Thoracic aorta (tissue), 2 donors: ENCODE measurements around the gene VASH1. TPM values are rescaled to one million over a fixed set of nuclear protein-coding genes. Genes with fewer than 3 reads are reported as not detected.

Source experiments
- ATAC-seq: fragments of 150-250 bp; one replicate; pipeline ENCODE4 v1.8.0; 2017; ENCODE audit warnings: low read depth; ENCODE audit not compliant: insufficient number of reproducible peaks, low FRiP score
- DNase-seq: peaks from one replicate; pipeline ENCODE4 v3.0.0-alpha.2; 2020; ENCODE audit warnings: low spot score
- H3K27ac ChIP-seq, 2 donors: fragments of 200-600 bp; sonication (generic); 1 replicate in 1 of 2; 2 replicates in 1 of 2; pipeline ENCODE4 v1.5.1; 2016; ENCODE audit warnings: mild to moderate bottlenecking in 2 of 2, moderate library complexity in 2 of 2
- H3K27me3 ChIP-seq: fragments of 200-600 bp; sonication (generic); replicated peaks from 2 replicates; pipeline ENCODE4 v1.6.0; 2016; ENCODE audit warnings: mild to moderate bottlenecking; ENCODE audit not compliant: insufficient read depth
- H3K36me3 ChIP-seq: fragments of 200-600 bp; sonication (generic); one replicate; pipeline ENCODE4 v1.5.1; 2016
- H3K4me1 ChIP-seq, 2 donors: fragments of 200-600 bp; sonication (generic); 1 replicate in 1 of 2; 2 replicates in 1 of 2; pipeline versions ENCODE4 v1.5.1 to v1.6.0; 2016; ENCODE audit warnings: low read depth in 2 of 2, mild to moderate bottlenecking in 1 of 2; ENCODE audit not compliant: control insufficient read depth in 1 of 2
- H3K4me3 ChIP-seq: fragments of 200-600 bp; sonication (generic); 2 replicates; pipeline ENCODE4 v1.5.1; 2016; ENCODE audit warnings: mild to moderate bottlenecking
- H3K9me3 ChIP-seq: fragments of 200-600 bp; sonication (generic); 2 replicates; pipeline ENCODE4 v1.5.1; 2016
- total RNA-seq, 2 donors: library from RNA; depleted of rRNA; stranded (reverse); fragments of >200 nt; gene quantifications; one replicate each; pipeline versions ENCODE4 v1.1.0 to v1.2.3, GENCODE V29; 2016
- TF ChIP-seq, protein P1 (sequence below): fragments of 200-600 bp; sonication (generic); IDR thresholded peaks from one replicate; pipeline ENCODE4 v1.5.1; 2019; ENCODE audit warnings: antibody characterized with exemption

Gene VASH1
- total RNA-seq, 2 donors from 2014 or later, result 21.5 to 27.7 TPM

DNA sequence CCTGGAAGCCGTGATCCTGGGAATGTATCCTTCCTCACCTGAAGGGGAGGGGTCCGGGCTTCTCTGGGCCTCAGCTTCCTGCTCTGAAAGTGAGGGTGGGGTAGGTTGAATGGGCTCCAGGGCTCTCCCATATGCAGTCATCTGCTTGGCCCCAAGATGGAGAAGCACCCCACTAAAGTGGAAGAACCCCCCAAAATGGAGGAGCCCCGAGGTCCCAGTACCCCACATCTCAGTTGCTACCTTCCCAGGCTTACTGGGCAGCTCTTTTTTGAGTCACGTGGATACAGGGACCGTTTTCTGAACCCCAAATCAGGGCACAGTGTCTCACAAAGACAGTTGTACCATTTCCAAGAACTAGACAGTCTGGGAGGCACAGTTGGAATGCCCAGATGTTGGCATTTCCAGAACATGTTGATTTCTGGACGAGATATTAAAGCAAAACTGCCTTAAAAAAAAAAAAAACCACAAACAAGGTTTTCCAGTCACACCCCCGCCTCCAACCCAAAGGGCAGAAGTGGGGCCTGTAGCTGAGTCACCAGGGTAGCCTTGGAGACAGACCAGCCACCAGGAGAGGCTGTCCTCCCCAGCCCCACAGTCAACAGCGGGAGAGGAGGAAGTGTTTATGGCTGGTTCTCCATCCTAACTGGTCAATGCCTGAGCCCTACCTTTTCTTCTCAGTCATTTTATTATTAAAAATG is 12.1 kb downstream of the VASH1 start:
- Histone ChIP-seq H3K9me3 (no peaks in the 10 kb centered on the region), H3K27me3 (no peaks in the 10 kb centered on the region), H3K4me1 (peaks cover 30 to 63% of the 10 kb centered on the region in 2 donors), H3K27ac (peak overlapping the region; percentile 89 to 94), H3K4me3 (peak overlapping the region; percentile 29), H3K36me3 (peaks cover 8% of the 10 kb centered on the region)
- ATAC-seq, result peak; percentile 62
- TF ChIP-seq, protein P1, sequence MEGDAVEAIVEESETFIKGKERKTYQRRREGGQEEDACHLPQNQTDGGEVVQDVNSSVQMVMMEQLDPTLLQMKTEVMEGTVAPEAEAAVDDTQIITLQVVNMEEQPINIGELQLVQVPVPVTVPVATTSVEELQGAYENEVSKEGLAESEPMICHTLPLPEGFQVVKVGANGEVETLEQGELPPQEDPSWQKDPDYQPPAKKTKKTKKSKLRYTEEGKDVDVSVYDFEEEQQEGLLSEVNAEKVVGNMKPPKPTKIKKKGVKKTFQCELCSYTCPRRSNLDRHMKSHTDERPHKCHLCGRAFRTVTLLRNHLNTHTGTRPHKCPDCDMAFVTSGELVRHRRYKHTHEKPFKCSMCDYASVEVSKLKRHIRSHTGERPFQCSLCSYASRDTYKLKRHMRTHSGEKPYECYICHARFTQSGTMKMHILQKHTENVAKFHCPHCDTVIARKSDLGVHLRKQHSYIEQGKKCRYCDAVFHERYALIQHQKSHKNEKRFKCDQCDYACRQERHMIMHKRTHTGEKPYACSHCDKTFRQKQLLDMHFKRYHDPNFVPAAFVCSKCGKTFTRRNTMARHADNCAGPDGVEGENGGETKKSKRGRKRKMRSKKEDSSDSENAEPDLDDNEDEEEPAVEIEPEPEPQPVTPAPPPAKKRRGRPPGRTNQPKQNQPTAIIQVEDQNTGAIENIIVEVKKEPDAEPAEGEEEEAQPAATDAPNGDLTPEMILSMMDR, result no peak
- peak; percentile 70 for DNase-seq

DNA sequence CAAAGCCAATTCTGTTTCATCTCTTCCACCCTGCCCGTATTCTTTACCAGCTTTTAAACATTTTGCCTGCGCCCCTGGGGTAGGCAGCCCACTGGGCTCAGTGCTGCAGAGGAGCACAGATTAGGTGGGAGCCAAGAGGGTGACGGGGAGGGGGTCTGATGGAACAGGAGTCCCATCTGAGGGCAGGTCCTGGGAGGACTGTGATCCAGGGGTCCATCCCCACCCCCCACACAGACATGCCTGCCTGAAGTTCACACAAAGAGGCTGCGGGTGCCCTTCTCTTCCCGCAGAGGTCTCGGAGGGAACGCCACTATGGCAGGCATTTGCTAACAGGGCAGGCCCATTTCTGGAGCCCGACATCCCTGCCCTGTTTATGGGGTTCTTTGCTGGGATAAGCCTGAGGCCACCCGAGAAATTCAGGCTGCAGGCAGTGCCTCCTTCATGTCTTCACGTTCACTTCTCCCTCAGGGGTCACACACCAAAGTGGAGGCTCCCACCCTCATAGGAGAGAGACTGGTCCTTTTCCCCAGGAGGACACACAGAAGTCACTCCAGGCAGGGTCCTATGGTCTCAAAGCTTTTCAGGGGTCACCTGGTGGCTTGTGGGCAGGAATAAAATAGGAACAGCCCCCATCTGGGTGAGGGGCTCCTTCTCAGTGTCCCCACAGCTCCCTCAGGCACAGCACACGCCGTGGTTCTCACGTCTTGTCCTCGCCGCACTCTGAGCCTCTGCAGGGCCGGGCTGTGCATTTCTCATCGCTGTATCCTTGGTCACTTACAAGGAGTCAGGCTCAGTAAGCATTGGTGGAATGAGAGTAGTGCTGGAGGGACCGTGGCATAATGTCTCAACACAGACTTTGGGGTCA is 12.9 kb downstream of the VASH1 start:
- Histone ChIP-seq H3K27ac (peak overlapping the region; percentile 89 to 94), H3K9me3 (no peaks in the 10 kb centered on the region), H3K27me3 (no peaks in the 10 kb centered on the region), H3K36me3 (peaks cover 13% of the 10 kb centered on the region), H3K4me1 (peaks cover 23 to 55% of the 10 kb centered on the region in 2 donors), H3K4me3 (no peak overlapping the region)
- ATAC-seq (no peak), DNase-seq (no peak)
- TF ChIP-seq, protein P1, result no peak

DNA sequence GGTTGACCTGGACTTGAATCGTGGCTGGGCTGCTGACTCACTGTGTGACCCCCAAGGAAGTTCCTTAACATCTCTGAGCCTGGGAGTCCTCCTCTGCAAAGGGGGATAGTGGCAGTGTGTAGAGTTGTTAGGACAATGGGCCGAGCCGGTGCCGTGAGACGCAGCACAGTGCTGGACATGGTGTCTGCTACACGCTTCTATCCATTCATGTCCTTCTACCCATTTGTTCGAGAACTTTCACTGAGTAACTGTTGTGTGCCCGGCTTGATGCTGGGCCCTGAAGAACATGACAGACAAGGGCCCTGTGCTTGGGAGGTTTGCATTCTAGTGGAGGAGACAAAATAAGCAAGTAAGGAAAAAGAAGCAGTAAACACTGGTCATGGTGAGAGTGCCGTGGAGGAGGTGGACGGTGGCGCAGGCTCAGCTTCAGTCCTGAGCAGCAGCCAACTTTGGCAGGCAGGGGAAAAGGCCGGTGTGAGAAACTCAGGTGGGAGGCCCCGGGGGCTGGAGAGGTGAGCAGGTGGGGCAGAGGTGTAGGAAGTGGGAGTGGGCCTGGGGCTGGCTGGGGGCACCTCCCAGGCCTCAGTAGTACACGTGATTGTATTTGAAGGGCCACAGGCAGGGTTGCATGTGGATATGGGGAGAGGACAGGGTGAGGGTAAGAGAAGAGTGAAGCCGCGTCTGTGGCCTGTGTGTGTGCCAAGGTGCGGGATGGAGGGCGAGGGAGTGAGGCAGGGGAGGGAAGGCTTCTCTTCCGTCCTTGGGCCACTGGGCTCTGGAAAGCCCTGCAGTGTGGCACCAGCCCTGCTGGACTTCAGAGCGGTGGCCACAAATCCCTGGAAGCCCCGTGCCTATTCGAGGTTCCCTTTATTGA is 13.8 kb downstream of the VASH1 start:
- peaks cover 20% of the 10 kb centered on the region for H3K36me3 ChIP-seq
- no peaks in the 10 kb centered on the region for H3K27me3 ChIP-seq
- no peak overlapping the region for H3K4me3 ChIP-seq
- peak overlapping the region in 1 of 2 donors; percentile 89 for H3K27ac ChIP-seq
- H3K4me1 ChIP-seq, result peaks cover 20 to 46% of the 10 kb centered on the region in 2 donors
- TF ChIP-seq, protein P1, result no peak
- ATAC-seq, result no peak
- no peak for DNase-seq
- no peaks in the 10 kb centered on the region for H3K9me3 ChIP-seq

DNA sequence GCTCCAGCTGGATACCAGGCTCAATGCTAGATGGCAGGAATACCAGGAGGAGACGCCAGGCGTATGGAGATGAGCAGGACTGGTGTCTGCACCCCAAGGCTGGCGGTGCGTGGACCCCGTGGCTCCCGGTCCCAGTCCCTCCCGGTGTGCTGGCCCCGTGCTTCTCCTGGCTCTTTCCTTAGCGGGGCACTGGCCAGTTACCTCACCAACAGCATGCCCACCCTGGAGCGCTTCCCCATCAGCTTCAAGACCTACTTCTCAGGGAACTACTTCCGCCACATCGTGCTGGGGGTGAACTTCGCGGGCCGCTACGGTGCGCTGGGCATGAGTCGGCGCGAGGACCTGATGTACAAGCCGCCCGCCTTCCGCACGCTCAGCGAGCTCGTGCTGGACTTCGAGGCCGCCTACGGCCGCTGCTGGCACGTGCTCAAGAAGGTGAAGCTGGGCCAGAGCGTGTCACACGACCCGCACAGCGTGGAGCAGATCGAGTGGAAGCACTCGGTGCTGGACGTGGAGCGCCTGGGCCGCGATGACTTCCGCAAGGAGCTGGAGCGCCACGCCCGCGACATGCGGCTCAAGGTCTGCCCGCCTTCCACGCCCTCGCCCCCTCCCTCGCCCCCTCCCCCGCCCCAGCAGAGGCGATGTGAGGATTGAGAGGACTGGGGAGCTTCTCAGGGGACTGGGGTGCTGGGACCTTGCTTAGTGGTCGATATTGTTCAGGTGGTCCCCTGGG is 14.6 kb downstream of the VASH1 start:
- Histone ChIP-seq H3K27me3 (no peaks in the 10 kb centered on the region), H3K4me1 (peaks cover 20 to 45% of the 10 kb centered on the region in 2 donors), H3K36me3 (peaks cover 20% of the 10 kb centered on the region), H3K9me3 (no peaks in the 10 kb centered on the region), H3K27ac (no peak overlapping the region), H3K4me3 (no peak overlapping the region)
- ATAC-seq, result no peak
- TF ChIP-seq, protein P1, result no peak
- DNase-seq, result no peak
